IPS-18a (cell line): ENCODE results near the gene CHID1.

Experiments used
- H3K27ac ChIP-seq: one replicate; pipeline ENCODE4 v1.5.1; 2013; ENCODE audit warnings: low read length
- H3K27me3 ChIP-seq: one replicate; pipeline ENCODE4 v1.6.1; 2013; ENCODE audit warnings: mild to moderate bottlenecking, low read length; ENCODE audit not compliant: control insufficient read depth, insufficient read depth
- H3K36me3 ChIP-seq: one replicate; pipeline ENCODE4 v1.6.1; 2013; ENCODE audit warnings: low read depth, low read length; ENCODE audit not compliant: control insufficient read depth
- H3K4me1 ChIP-seq: one replicate; pipeline ENCODE4 v1.6.1; 2013; ENCODE audit warnings: low read depth, low read length; ENCODE audit not compliant: control insufficient read depth
- H3K4me3 ChIP-seq: one replicate; pipeline ENCODE4 v1.5.1; 2013; ENCODE audit warnings: low read length
- H3K9ac ChIP-seq: one replicate; pipeline ENCODE4 v1.6.1; 2013; ENCODE audit warnings: mild to moderate bottlenecking, low read length, moderate library complexity
- H3K9me3 ChIP-seq: one replicate; pipeline ENCODE4 v1.6.1; 2013; ENCODE audit warnings: low read depth, low read length; ENCODE audit not compliant: control insufficient read depth

CHID1 gene

DNA sequence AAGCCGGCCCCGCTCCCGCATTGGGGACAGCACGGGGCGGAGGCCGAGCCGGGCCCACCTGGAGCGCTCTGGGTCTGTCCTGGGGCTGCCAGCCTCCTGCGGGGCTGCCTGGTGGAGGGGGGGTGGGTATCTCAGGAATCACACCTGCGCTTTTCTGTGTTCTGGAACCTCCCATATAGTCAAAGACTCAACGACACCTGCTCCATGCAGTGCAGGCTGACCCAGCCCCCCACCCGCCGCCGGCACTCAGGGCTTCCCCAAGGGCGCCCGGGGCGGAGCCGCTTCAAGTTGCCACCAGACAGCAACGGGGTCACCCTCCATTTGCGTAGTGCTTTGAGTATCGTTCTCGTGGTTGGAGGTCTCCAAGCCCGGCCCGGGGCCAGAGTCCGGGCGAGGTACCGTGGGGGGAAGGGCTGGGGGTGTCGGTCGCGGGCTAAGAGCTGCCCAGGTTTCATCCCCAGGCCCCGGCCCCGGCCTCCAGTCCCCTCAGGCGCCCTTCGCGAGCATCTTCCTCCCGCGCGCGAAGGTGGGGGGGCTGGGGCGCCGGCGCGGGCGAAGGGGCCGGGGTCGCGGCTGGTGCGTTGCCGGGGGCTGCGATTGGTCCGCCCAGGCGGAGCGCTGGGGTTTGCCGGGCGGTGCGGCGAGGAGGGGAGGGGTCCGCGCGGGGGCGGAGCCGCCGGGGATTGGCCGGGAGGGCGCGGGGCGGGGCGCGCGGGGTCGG lies 61.3 kb downstream of the CHID1 start:
- peaks cover 19% of the 10 kb centered on the region for H3K4me1 ChIP-seq

DNA sequence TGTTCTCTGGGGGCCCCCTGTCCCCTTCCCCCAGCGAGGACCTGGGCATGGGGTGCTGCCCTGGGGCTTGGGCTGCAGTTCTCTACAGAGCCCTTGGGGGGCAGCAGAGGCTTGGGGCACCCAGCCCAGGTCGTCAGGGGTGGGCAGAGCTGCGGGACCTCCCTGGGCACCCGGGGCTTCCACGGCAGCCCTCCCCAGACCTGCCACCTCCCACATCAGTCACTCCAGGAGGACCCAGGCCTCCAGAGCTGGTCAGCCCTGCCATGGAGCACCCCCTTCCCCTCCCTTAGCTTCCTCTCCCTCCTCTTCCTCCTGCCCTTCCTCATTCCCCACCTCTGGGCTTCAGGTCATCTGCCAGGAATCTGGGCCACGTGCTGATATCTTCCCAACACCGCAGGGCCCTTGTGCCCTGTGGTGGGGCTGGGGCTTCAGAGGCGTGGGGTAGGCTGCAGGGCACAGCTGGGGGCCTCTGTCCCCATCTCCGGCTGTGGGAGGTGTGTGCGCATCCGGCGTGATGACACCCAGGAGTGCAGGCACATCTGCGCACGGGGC lies 62.2 kb downstream of the CHID1 start:
- Histone ChIP-seq H3K27ac (no peak overlapping the region), H3K27me3 (peaks cover 24% of the 10 kb centered on the region), H3K9me3 (no peaks in the 10 kb centered on the region), H3K4me1 (peaks cover 22% of the 10 kb centered on the region), H3K36me3 (no peaks in the 10 kb centered on the region), H3K4me3 (peak overlapping the region; percentile 58), H3K9ac (no peak overlapping the region)

More for the DNA sequence above, 61.3 kb downstream of the CHID1 start:
- Histone ChIP-seq H3K4me3 (peak overlapping the region; percentile 58), H3K27me3 (peaks cover 24% of the 10 kb centered on the region), H3K27ac (no peak overlapping the region), H3K9me3 (no peaks in the 10 kb centered on the region), H3K36me3 (no peaks in the 10 kb centered on the region), H3K9ac (no peak overlapping the region)

DNA sequence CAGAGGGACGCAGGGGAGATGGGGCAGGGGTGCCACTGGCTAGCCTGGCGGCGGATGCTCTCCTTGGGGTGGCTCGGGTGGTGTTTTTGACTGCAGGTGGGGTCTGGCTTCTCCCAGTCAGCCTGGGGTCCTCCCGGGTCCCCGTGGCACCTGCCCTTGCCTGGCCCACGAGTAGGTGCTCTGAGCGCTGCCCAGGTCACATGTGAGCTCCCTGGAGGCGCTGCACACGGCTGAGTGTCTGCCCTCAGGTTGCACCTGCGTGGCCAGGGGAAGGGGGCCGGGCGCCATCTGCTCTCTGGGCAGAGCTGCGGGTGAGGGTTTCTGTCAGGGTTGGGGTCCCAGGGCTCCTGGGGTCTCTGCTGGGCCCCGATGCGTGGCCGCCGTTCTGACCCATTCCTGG lies 62.7 kb downstream of the CHID1 start:
- Histone ChIP-seq H3K27ac (no peak overlapping the region), H3K9ac (no peak overlapping the region), H3K4me1 (peaks cover 22% of the 10 kb centered on the region), H3K9me3 (no peaks in the 10 kb centered on the region), H3K36me3 (no peaks in the 10 kb centered on the region), H3K27me3 (peaks cover 24% of the 10 kb centered on the region), H3K4me3 (no peak overlapping the region)

DNA sequence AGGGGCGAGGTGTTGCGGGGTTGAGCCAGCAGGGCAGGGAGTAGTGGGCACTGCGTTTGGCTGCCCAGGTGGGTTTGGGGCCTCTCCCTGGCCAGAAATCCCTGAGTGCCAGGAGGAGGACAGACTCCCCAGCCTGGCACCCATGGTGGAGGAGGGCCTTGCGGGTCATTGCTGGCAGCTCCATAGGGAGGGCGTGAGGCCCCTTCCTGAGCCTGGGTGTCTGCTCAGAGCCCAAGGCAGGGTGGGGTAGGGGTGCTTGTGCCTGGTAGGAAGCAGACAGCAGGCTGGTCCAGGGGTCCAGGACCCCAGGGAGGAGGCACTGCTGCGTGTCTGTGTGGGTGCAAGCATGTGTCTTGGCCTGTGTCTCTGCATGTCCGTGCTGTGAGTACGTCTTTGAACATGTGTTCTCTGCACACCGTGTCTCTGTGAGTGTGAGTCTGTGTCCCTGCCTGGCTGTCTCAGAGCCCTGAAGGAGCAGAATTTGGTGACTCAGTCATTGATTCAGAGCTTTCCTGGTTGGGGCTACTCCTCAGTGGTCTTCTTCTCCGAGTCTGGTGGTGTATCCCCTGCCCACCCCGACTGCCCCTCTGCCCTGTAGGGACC lies 64.0 kb downstream of the CHID1 start:
- Histone ChIP-seq H3K27ac (no peak overlapping the region), H3K27me3 (peaks cover 24% of the 10 kb centered on the region), H3K4me3 (no peak overlapping the region), H3K4me1 (peaks cover 22% of the 10 kb centered on the region), H3K9me3 (no peaks in the 10 kb centered on the region), H3K36me3 (no peaks in the 10 kb centered on the region), H3K9ac (no peak overlapping the region)

DNA sequence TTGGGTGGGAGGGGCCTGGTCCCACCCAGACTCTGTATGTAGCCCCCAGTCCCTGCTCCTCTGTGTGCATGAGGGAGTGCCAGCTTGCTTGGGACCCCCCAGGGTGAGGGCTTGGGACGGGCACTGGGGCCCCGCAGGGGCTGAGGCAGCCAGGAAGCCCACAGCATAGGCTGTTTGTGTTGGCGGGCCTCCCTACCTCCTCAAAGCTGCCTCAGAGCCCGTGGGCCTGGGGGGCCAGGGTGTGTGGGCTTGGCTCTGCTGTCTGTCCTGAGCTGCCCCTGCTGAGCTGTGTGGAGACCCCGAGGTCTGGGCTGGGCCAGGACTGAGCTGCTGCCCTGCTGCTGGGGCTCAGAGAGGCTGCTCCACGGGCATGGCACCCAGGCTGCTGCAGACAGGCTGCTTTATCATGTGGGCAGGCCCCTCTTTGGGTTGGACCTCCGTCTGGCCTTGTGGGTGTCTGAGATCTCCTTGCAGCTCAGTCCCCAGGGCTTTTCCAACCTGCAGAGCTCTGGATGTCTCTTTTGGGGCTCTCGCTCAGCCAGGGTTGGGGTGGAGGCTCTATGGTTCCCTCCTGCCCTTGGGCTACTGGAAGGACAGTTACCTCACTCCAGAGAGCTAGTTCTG lies 64.6 kb downstream of the CHID1 start:
- Histone ChIP-seq H3K4me1 (peaks cover 22% of the 10 kb centered on the region), H3K9ac (no peak overlapping the region), H3K36me3 (no peaks in the 10 kb centered on the region), H3K27me3 (peaks cover 24% of the 10 kb centered on the region), H3K4me3 (no peak overlapping the region), H3K9me3 (no peaks in the 10 kb centered on the region), H3K27ac (no peak overlapping the region)

DNA sequence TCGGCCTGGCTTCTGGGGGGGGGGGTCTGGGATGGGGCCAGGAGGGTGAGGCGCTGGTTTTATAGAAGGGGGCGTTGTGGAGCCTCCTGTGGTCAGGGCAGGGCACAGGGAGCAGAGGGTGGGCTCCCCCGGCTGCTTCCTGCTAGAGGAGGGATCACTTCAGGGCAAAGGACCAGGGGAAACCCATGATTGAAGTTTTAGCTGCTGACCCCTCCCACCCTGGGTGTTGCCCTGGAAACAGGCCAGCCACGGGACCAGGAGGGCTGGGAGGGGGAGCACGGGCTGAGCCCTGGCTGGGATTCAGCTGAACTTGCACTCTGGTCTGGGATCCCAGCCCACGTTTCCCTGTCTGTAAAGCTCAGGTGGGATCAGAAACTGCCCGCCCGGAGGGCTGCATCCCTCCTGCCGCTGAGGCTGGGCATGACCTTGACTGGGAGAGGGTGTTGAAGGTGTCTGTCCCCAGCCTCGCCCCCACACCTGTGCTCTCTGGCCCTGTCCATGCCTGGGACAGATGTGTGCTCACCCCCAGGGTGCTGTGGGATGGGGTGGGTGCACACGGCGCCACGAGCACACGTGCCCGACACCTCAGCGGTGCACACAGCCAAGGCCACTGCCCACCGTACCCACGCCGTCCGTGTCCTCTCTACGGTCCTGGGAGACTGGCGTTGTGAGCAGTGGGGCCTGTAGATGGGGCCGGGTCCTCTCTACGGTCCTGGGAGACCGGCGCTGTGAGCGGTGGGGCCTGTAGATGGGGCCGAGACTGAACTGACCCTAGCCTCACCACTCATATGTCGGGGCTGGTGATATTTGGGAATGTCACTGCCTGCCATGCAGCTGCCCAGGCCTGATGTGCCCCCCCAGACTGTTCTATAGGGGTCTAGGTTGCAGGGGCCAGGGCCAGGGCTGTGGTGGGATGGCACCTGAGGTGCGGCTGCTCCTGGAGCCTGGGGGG lies 65.6 kb downstream of the CHID1 start:
- no peaks in the 10 kb centered on the region for H3K9me3 ChIP-seq
- H3K9ac ChIP-seq, result peak overlapping the region; percentile 27
- H3K4me1 ChIP-seq, result peaks cover 22% of the 10 kb centered on the region
- no peak overlapping the region for H3K27ac ChIP-seq
- H3K27me3 ChIP-seq, result peaks cover 14% of the 10 kb centered on the region
- peaks cover 7% of the 10 kb centered on the region for H3K36me3 ChIP-seq
- peak overlapping the region; percentile 89 for H3K4me3 ChIP-seq

DNA sequence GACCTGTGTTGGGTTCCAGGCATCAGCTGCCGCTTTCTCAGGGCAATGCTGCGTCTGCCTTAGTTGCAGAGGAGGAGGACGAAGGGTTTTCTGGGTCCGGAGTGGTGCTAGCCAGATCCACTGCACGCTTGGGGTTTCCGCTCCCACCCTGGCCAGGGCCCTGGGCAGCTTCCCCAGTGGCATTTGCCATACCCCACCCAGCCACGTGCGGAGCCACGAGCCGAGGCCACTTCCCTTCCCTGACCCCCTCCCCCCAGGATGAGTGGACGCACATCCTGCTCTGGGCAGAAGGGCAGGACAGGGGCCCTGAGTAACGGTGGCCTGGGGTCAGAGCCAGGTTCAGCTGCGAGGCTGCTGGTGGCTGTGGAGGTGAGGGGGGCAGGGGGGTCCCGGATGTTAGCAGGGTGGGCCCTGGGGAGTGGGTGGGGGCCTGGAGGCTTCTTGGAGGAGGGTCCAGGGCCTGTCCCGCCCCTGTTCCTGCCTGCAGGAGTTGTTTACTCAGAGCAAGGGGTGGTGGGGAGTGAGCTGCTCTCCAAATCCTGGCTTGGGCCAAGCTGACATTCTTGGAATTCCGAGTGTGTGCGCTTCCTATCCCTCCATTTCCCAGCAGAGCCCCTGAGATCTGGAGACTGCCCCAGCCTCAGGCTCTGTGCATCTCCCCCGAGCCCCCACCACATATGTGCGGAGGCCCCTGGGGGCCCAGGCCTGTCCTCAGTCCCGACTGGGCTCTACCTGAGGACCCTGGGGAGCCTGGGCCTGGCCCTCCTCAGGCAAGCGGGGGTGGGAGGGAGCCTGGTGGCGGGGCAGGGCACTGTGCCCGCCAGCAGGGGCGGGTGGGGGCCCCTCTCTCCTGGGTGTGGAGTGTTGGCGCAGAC lies 66.6 kb downstream of the CHID1 start:
- H3K27ac ChIP-seq, result no peak overlapping the region
- H3K4me1 ChIP-seq, result peaks cover 20% of the 10 kb centered on the region
- peak overlapping the region; percentile 27 for H3K9ac ChIP-seq

DNA sequence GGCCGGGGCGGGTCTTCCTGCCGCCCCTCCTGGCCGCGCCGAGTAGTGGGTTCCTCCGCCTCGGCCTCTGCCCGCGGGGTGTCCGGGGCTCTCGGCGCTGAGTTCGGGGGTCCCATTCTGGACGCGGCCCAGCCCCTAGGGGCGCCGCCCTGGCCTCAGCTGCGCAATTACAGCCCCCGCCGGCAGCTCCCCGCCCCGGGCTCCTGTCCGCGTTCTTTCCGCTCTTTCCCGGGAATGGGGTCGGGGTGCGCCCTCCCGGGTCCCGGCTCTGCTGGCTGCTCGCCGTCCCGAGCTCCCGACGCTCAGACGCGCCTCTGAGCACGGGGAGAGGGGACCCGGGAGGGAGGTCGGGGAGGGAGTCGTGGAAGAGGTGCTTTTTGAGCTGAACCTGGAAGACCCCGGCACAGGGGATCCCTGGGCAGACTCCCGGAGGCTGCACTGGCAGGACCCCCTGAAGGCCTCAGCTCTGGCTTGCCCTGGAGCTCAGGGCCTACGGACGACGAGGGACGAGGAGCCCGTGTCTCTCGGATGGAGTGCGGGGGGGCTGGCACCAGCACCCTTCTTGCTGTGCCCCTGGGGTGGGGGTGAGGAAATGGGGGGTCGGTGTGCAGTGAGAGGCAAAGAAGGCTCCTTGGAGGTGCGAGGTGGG lies 67.4 kb downstream of the CHID1 start:
- H3K9ac ChIP-seq, result peak overlapping the region; percentile 45
- no peak overlapping the region for H3K27ac ChIP-seq
- H3K9me3 ChIP-seq, result no peaks in the 10 kb centered on the region
- peak overlapping the region; percentile 89 for H3K4me3 ChIP-seq
- H3K36me3 ChIP-seq, result peaks cover 22% of the 10 kb centered on the region
- peaks cover 13% of the 10 kb centered on the region for H3K4me1 ChIP-seq
- H3K27me3 ChIP-seq, result peaks cover 4% of the 10 kb centered on the region

More for the DNA sequence above, 66.6 kb downstream of the CHID1 start:
- Histone ChIP-seq H3K27me3 (peaks cover 13% of the 10 kb centered on the region), H3K36me3 (peaks cover 16% of the 10 kb centered on the region), H3K4me3 (peak overlapping the region; percentile 89), H3K9me3 (no peaks in the 10 kb centered on the region)

DNA sequence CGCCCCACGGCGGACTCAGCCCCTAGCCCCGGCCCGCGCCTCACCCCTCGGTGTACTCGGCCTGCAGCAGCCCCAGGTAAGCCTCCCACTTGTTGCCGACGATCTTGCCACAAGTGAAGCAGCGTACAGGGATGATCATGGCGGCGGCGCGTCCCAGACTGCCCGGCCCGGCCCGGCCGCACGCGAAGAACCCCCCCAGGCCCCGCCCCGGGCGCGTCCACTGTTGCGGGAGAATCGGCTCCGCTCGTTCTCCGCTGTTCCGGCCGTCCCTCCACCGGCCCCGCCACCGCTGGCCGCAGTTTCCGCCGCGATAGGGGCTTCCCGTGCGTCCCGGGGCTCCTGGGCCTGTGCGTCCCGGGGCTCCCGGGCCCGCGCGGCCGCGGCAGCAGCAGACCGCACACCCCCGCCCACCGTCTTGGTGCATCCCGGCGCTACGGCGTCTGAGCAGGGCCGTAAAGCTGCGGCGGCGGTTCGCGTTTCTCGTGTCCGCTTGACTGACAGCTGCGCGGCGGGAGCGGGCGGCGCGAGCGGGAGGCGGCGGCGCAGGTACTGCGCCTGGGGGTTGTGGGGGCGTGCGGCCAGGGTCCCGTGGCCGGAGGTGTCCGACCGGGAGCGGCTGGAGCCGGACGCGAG lies 68.1 kb downstream of the CHID1 start, which contains the start of the genes POLR2L and TSPAN4:
TSS of gene POLR2L (minus strand) at position 160 of the 633 bp plus-strand sequence. CDS start at position 139, 21 bp downstream.
TSS of gene TSPAN4 (plus strand) at position 483 of the 633 bp plus-strand sequence. CDS start 7,453 bp downstream, outside the sequence.
- peaks cover 4% of the 10 kb centered on the region for H3K27me3 ChIP-seq
- peak within 1 kb of the TSS; percentile 91 for H3K27ac ChIP-seq
- H3K4me3 ChIP-seq, result peak within 1 kb of the TSS; percentile 89
- no peaks in the 10 kb centered on the region for H3K9me3 ChIP-seq
- H3K36me3 ChIP-seq, result peaks cover 22% of the 10 kb centered on the region
- peak within 1 kb of the TSS; percentile 85 for H3K9ac ChIP-seq
- H3K4me1 ChIP-seq, result peaks cover 13% of the 10 kb centered on the region
